ENCODE results near the gene OR4E2.
"Not testable (repeated sequence)": the region's sequence is repeated elsewhere in the genome, so short reads cannot be mapped to it uniquely, and the experiment has no call there.

The OR4E2 gene

GRCh38 chr14:21653331-21653885 is at the start of gene OR4E2:
TSS of gene OR4E2 (plus strand) at chr14:21653835. CDS start at chr14:21665083, 11,248 bp downstream.
- DNase-seq (ENCODE audit: low read depth in 2 of 2, low spot score in 1 of 2): no peak

- no peak for DNase-seq (ENCODE audit: low read depth in 2 of 2, low spot score in 1 of 2)
Measured at GRCh38 chr14:21612324-21612723, 41.3 kb upstream of the OR4E2 start.

- DNase-seq (ENCODE audit: low read depth in 2 of 2, low spot score in 1 of 2): no peak
Measured at GRCh38 chr14:21614240-21614639, 39.4 kb upstream of the OR4E2 start.

GRCh38 chr14:21617614-21618013 is 36.0 kb upstream of the OR4E2 start:
- DNase-seq (ENCODE audit: low read depth in 2 of 2, low spot score in 1 of 2): no peak

GRCh38 chr14:21626491-21627230 is 27.0 kb upstream of the OR4E2 start:
- no peak for DNase-seq (ENCODE audit: low read depth in 2 of 2, low spot score in 1 of 2)

GRCh38 chr14:21630503-21630902 is 23.1 kb upstream of the OR4E2 start:
- DNase-seq (ENCODE audit: low read depth in 2 of 2, low spot score in 1 of 2): not testable (repeated sequence)

GRCh38 chr14:21631084-21631483 is 22.6 kb upstream of the OR4E2 start:
- no peak for DNase-seq (ENCODE audit: low read depth in 2 of 2, low spot score in 1 of 2)

- DNase-seq (ENCODE audit: low read depth in 2 of 2, low spot score in 1 of 2): no peak
Measured at GRCh38 chr14:21634840-21635239, 18.8 kb upstream of the OR4E2 start, which contains the start of gene OR10G2. TSS of gene OR10G2 (minus strand) at chr14:21634940. CDS start at chr14:21634842, 98 bp downstream.

- no peak for DNase-seq (ENCODE audit: low read depth in 2 of 2, low spot score in 1 of 2)
Measured at GRCh38 chr14:21642683-21643082, 11.0 kb upstream of the OR4E2 start.

- no peak for DNase-seq (ENCODE audit: low read depth in 2 of 2, low spot score in 1 of 2)
Measured at GRCh38 chr14:21643407-21643806, 10.2 kb upstream of the OR4E2 start.

- no peak for DNase-seq (ENCODE audit: low read depth in 2 of 2, low spot score in 1 of 2)
Measured at GRCh38 chr14:21647380-21647779, 6.3 kb upstream of the OR4E2 start.

- DNase-seq (ENCODE audit: low read depth in 2 of 2, low spot score in 1 of 2): no peak
Measured at GRCh38 chr14:21652209-21652808, 1.3 kb upstream of the OR4E2 start.

- DNase-seq (ENCODE audit: low read depth in 2 of 2, low spot score in 1 of 2): no peak
Measured at GRCh38 chr14:21654215-21654614, 580 bp downstream of the OR4E2 start.

GRCh38 chr14:21656980-21657379 is 3.3 kb downstream of the OR4E2 start:
- no peak for DNase-seq (ENCODE audit: low read depth in 2 of 2, low spot score in 1 of 2)

GRCh38 chr14:21668377-21668776 is 14.7 kb downstream of the OR4E2 start:
- DNase-seq (ENCODE audit: low read depth in 2 of 2, low spot score in 1 of 2): no peak

GRCh38 chr14:21669284-21669683 is 15.6 kb downstream of the OR4E2 start:
- no peak for DNase-seq (ENCODE audit: low read depth in 2 of 2, low spot score in 1 of 2)

GRCh38 chr14:21671371-21671770 is 17.7 kb downstream of the OR4E2 start:
- no peak for DNase-seq (ENCODE audit: low read depth in 2 of 2, low spot score in 1 of 2)

- DNase-seq (ENCODE audit: low read depth in 2 of 2, low spot score in 1 of 2): no peak
Measured at GRCh38 chr14:21672116-21672515, 18.5 kb downstream of the OR4E2 start.

- DNase-seq (ENCODE audit: low read depth in 2 of 2, low spot score in 1 of 2): no peak
Measured at GRCh38 chr14:21673718-21674117, 20.1 kb downstream of the OR4E2 start, which contains the start of gene OR4E1. TSS of gene OR4E1 (minus strand) at chr14:21673818. CDS start at chr14:21670935, 2,883 bp downstream.

- no peak for DNase-seq (ENCODE audit: low read depth in 2 of 2, low spot score in 1 of 2)
Measured at GRCh38 chr14:21675566-21675965, 21.9 kb downstream of the OR4E2 start.

- DNase-seq (ENCODE audit: low read depth in 2 of 2, low spot score in 1 of 2): no peak
Measured at GRCh38 chr14:21680072-21680471, 26.4 kb downstream of the OR4E2 start.

GRCh38 chr14:21686468-21686867 is 32.8 kb downstream of the OR4E2 start:
- DNase-seq (ENCODE audit: low read depth in 2 of 2, low spot score in 1 of 2): no peak

Measured in stimulated activated CD8-positive, alpha-beta memory T cell treated with anti-CD3 and anti-CD28 coated beads, Interleukin-4, amount 100 ng/mL, for 4 hours (primary cell).